ENCODE measurements around the gene S100A10.

The S100A10 gene

DNA sequence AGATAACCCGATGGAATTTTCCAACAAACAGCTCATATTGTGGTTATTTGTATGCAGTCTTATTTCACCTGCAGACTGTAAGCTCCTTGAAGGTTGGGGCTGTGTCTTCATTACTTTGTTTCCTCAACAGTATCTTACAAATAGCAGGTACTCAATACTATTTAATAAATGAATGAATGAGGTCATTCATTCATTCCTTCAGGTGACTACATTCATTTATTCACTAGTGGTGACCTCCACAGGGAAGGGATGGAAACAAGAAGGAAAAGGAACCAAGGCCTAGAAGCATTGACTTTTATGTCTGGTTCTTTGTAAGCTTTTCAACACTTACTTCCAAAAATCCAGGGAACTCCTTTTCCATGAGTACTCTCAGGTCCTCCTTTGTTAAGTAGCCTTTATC, 7.9 kb downstream of the S100A10 start:
- DNase-seq = no peak

DNA sequence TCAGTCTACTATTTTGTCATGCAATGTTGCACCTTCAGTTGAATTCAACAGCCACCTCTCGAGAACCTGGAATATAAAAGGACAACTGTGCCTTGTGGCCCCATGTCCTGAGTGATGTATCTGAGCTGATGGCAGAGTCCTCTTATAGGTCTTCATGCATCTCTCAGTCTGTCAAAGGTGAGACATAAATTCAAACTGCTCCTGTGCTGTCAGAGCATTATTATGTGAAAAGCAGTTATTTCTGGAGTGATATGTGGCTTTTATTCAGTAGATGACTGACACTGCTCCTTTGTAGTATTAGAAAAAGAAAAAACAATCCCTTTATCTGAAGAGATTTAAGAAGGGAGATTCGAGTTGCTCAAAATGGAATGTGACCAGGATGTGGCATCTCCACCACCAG, 8.4 kb downstream of the S100A10 start:
- DNase-seq = no peak

DNA sequence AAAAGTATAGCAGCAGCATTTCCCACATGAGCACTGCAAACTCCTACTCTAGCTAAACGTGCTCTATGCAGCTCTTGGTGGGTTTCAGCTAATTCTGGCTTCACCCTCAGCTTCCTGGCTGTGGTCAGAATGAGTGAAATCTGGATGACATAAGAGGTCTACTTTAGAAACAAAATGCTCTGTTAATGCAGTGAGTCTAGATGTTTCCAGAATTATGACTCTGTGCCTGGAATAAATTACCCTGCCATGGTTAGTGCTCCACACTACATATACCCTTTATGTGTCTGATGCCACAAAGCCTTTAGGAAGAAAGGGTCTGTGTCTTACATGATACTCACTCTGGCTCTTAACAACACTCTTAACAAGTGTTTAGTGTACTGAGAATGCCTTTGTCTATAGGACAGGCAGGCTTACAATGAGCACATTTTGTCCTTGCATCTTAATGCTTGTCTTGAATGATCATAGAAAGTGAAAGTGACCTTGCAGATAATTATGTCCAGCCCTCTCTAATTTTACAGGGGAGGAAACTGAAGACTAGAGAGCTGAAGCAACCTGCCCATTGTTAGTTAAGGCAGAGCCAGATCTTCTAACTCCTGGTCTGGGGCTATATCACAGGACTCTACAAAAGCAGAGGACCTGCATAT, 9.2 kb downstream of the S100A10 start:
- DNase-seq = no peak

DNA sequence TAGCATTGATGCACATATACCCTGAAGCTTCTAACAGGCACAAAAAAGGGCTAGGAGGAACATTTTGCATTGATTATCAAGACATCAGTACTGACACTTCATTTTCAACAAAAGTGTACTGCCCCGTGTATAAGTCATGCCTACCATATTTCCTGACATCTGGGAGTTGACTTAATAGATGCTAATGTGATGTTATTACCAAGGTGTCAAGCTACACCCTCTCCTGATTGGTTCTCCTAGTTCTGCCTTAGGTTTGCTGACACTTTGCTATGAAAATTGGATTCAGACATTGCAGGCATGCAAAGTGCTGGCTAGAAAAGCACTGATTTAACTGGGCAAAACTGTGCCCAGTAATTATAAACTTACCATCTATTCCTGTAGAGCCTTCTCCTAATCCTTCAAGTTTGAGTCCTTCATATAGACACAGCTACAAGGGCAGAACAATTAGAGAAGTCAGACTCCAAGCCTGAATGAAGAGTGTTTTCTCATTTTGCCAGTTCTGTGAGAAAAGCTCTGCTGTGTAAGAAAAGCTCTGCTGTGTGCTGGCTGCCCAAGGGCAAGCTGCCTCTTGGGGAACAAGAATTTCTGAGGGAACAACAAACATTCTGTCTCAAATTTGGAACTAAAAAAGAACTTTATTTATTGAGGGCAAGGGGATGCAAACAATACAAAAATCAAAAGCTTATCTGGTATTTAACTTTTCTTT, 11.2 kb downstream of the S100A10 start:
- DNase-seq = no peak

DNA sequence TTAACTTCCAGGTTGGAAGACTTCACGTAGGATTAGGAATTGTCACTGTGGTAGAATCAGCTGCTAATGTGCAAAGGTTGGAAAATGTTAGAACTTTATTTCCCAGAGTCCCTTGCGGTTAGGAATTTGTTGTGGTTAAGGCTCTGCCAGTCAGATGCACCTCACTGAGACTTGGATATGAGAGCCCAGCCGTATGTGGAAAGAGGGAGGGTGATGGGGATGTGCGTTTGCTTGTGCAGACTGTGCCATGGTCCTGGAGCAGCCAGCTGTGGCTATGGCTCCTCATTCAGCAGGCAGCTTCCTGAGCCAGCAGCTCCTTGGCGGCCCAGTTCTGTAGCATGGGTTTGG, 12.5 kb downstream of the S100A10 start:
- DNase-seq = no peak

DNA sequence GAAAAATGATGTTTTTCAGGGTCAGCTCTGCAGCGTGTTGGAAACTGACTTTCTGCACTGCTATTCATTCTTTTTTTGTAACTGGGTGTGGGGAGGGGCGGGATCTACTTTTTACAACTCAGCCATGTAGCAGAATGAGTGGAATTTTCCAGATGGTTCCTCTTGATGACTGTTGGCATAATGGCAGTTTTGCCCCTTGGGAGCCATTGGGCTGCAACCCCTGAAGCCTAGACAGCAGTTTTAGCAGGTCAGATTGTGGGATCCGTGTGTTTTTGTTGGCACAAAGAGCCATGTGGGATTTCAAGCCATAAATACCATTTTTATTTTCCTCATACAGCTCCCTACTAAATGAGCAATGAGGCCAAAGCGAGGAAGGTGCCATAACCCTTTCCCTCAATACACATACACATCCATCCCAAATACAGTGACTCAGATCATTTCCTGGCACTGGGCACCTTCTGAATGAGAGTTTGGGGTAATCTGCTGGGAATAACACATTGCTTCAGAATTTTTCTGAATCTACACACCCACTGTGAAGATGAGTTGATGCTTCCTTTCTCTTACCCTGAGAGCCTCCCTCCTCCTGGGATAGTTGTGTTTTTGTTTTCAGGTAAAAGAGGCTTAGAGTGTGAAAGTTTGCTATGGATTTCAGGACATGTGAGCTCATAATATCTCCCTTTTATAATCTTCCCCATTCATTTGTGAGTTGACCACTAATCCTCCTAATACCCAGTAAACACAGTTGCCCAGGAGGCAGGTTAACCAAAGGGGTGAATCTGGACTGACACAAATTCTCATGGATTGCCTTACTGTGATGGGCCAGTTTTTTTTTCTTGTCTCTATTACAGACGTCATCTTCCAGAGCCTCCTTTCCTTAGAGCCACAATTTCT, 13.1 kb downstream of the S100A10 start:
- DNase-seq = no peak

DNA sequence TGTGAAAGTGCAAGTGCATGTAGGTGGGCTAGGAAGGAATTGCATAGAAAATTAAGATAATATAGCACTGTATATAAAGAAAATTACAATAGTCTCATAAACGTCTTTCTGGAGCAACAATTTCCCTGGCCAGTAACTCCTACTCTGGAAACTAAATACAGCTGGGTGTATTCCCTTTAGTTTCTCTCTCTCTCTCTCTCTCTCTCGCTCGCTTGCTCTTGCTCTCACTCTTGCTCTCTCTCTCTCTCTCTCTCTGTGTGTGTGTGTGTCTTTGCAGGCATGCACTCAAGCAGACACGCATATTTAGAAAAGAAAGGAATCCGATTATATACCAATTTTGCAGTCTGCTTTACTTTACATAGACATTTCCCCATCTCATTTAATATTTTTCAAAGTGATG, 14.7 kb downstream of the S100A10 start:
- no peak for DNase-seq

DNA sequence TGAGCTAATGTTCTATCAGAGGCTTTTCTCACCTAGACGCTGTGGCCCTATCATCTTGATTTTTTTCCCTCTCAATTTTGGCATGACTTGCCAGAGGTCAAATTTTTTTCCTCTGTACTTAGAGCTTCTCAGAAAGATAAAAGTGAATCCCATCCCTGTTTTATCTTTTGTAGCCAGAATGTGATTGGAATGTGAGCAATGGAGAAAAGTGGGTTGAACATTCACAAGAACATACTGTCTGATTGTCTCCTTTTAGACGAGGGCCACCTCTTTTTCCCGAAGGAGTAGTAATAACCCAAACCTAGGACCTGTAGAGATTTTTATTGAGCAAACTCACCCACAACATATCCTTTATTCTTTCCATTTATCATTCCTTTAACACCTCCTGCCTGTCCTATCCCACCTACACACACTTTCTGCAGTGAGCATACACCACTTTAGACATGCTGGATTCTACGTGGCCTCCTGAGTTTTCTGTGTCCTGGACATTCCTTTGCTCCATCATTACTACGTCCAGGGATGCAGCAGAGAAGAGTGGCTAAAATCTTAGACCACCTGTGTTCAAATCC, 15.9 kb downstream of the S100A10 start:
- DNase-seq = no peak

DNA sequence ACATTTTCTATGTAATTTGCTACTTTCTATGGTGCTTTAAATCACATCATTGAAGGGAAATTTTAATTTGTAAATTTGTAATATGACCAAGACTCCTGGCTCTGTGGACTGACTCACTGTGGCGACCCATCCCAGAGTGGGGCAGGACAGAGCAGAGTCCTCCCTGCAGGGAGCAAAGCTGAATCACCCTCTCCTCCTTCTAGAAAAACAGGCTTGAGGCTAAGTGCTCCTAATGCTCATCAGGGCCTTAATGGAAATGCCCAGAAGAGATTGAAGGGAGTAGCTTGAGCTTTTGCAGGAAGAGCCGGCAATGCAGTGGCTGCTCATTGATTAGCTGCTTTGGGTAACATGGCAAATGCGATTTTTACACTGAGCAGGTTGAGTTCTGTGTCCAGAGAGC, 16.8 kb downstream of the S100A10 start:
- no peak for DNase-seq

DNA sequence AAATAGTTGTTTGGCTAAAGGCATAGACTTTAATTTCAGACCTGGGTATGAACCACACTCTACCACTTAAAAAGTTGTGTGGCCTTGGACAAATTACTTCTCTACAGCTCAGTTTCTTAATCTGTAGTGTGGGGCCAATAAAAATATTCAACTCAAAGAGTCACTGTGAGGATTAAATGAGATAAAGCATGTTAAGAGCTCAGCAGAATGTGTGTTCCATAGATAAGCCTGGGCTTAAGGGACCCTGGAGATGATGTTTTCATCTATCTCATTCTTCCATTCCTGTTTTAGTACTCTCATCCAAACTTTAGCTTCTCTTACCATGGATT, 17.7 kb downstream of the S100A10 start:
- no peak for DNase-seq

DNA sequence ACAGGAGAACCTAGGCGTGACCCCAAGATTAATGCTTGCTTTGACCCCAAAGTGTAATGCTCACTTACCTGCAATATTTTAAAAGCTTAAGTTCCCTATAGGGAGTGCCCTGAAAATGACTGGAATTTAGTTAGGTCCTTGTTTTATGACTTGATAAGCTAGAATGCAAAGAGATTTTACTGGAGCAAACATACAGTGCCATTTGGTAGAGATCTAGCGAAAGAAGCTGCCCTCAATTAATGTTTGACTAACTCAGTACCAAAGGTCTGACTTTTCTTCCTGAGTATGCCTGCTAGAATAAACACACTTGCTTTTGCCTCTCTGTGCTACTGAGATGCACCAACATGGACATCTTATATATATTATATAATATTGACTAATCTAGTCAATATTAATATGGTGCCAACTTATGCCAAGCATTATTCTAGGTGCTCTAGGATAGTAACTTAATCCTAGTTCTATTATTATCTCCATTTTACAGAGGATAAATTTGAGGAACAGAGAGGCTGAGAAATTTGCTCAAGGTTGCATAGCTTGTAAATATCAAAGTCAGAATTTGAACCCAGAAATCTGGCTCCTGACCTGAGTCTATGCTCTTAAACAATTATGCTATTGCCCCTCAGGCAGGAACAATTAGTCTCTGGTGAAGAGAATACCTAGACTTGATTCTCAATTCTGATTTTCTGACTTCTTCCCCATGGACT, 18.2 kb downstream of the S100A10 start:
- DNase-seq = no peak

DNA sequence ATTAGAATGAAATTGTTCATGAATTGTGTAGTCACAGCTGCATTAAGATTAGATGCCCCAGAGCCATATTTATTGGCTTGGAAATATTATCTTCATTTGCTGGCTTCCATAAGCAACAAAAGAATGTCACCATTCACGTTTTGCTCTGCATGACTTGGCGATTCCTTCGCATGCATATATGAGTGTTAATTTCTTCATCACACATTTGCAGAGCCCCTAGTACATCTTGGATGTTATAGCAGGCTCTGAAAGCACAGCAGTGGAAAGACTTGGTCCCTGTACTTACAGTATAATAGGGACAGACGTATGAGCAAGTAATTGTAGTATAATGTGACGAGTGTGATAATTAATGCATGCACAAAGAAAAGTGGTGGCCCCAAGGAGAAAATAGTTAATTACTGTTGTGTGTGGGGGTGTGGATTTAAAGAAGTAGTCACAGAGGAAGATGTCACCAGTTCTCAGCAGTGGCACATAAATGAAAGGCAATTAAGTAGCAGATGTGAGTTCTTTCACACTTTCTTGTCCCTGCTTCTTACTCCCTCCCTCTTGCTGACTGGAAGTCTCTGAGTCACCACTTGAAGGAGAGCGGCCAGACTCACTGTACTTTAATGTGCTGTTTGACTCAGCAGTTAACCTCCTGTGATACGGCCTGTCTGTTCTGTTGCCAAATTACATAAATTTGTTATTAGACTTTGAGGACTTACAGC, 21.0 kb downstream of the S100A10 start:
- DNase-seq = no peak

DNA sequence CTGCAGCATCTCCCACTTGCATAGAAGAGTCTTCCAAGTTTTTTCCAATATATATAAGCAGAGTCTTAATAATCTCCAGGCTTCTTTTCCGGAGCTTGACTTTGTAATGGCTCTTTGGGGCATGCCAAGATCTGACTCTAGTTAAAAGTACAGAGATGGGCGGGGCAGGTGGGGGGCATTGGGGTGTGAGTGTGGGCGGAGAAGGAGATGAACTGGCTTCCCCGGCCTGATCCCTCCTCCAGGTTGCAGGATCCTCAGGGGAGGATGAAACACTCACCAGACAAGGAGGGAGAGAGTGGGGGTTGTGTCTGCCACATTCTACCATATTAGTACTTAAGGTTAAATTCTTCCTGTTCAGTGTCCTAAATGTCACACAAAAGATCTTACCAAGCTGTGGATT, 23.0 kb downstream of the S100A10 start:
- DNase-seq = no peak

DNA sequence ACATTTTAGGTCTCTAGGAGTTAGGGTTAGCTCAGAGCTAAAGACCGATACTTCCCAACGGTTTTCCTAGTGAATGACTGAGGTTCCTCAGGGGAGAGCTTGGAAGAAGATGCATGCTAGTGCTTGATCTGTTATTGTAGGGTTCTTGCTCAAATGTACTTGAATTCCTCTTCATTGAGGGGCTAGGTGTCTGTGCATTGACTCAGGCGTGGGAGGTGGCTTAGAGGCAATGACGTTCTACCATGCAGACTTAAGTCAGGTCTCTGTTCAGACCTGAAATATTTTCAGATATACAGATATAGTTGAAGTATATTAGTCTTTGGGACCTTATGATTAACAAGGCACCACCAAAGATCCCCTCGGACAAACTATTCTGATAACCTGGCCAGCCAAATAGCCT, 23.5 kb downstream of the S100A10 start:
- DNase-seq = no peak

DNA sequence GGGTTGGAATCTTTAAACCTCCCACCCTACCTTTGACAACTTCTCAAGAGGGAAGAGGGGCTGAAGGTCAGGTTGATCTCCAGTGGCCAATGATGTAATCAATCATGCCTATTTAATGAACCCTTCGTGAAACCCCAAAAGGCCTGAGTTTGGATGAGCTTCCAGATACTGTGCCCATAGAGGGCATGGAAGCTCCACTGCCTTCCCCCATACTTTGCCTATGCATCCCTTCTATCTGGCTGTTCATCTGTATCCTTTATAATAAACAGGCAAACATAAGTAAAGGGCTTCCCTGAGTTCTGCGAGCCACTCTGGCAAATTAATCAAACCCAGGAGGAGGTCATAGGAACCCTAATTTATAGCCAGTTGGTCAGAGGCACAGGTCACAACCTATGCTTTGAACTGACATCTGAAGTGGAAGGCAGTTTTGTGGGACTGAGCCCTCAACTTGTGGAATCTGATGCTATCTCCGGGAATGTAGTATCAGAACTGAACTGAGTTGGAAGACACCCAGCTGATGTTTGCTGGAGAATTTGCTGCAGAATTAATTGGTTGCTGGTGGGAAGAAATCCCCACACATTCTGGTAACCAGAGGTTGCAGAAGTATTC, 24.8 kb downstream of the S100A10 start:
- DNase-seq = no peak

DNA sequence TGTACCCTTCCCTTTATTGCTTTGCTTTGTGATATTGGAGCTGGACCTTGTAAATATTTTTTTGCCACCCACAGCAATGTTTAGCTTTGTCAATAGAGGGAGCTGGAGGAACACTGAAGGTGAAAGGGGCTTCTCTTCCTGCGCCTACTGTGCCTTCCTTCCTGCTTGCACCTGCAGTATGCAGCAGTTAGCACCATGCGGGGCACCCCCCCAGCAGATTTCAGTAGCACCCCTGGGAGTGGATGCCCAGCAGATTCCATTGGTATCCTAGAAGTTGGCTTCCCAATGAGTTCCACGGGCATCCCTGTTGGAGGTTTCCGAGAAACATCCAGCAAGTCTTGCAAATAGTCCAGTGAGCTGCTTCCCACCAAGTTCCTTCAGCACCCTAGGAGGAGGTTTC, 25.6 kb downstream of the S100A10 start:
- no peak for DNase-seq

DNA sequence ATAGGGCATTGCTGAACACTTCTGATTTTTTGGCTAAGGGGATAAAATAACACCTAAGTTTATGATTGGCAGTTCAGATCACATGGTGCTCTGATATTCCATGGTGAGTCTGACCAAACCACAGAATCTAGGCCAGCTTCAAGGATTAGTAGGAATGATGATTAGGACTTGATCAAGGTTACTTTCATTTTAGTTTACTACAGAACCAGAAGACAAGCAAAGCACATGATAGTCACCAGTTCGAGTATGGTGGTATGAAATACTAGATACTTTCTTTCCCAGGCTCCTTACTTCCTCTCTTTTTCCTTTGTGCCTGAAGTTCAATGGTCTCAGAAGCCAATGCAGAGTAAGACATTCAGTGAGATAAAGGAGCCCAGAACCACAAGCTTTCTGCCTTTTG, 26.6 kb downstream of the S100A10 start:
- no peak for DNase-seq

DNA sequence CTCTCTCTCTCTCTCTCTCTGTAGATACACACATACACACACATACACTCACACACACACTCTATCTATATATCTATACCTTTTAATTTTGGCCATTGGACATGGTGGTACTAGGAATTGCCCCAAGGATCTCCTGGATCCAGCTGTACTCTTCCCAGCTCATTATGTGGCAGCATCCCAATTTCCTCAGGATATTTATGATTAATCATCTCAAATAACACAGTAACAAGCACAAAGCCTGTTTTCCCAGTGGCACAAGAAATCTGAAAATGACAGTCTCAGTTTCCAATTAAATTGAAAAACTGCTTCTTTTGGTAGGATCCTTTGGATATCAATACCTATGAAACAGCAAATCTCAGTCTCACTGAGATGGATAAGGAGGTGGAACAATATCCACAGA, 27.6 kb downstream of the S100A10 start:
- DNase-seq = no peak

DNA sequence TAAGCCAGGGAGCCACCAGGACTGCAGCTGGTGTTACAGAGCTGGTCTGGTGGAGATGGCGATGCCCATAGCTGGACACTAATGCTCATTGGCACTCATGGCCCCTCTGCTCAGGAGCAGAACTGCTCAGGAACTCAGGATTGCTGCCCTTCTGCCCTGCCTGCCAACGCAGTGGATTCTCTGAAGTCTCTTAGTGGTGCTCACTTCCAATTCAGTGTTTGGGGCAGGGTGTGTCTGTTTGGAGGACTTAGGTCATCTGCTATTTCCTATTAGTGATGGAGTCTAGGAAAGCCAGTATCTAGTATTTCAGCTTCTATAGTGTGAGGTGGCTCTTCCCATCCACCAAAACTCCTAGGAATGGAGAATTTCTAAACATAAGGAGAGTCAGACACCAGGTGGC, 29.1 kb downstream of the S100A10 start:
- no peak for DNase-seq

DNA sequence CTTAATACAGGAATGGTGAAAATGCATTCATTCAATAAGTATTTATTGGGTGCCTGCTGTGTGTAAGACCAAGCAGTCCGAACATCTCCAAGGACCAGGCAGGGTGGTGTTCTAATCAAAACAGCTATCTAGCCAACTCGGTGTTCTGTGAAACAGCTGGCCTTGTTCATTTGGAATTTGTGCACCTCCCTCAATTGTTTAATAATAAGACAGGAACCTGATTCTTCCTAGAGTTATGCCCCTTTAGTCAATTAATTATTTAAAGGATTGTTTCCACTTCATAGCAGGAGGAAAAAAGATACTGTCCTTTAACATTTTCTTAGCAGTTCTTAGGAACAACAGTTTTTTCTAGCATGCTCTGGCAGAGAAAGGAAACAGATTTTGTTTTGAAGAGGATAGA, 30.4 kb downstream of the S100A10 start:
- DNase-seq = no peak

DNA sequence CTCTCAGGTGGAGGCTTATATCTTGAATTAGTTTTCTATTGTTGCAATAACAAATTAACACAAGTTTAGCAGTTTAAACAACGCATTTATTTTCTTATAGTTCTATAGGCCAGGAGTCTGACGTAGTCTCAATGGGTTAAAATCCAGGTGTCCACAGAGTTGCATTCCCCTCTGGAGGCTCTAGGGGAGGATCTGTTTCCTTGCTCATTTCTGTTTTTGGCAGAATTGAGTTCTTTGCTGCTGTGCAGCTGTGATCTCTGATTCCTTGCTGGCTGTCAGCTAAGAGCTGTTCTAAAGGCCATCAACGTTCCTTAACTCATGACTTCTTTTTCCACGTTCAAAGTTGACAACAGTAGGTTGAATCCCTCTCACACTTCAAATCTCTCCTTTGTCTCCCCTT, 31.8 kb downstream of the S100A10 start:
- DNase-seq = no peak

Measured in NCI-H2107 (cell line).